Measurements from ENCODE around the gene AOC3. TPM values are rescaled to one million over a fixed set of nuclear protein-coding genes. Genes with fewer than 3 reads are reported as not detected.
"Not testable (repeated sequence)": the region's sequence is repeated elsewhere in the genome, so short reads cannot be mapped to it uniquely, and the experiment has no call there.

AOC3 gene
- total RNA-seq, 1 donor from 2014 or later, result 38.1 TPM

DNA sequence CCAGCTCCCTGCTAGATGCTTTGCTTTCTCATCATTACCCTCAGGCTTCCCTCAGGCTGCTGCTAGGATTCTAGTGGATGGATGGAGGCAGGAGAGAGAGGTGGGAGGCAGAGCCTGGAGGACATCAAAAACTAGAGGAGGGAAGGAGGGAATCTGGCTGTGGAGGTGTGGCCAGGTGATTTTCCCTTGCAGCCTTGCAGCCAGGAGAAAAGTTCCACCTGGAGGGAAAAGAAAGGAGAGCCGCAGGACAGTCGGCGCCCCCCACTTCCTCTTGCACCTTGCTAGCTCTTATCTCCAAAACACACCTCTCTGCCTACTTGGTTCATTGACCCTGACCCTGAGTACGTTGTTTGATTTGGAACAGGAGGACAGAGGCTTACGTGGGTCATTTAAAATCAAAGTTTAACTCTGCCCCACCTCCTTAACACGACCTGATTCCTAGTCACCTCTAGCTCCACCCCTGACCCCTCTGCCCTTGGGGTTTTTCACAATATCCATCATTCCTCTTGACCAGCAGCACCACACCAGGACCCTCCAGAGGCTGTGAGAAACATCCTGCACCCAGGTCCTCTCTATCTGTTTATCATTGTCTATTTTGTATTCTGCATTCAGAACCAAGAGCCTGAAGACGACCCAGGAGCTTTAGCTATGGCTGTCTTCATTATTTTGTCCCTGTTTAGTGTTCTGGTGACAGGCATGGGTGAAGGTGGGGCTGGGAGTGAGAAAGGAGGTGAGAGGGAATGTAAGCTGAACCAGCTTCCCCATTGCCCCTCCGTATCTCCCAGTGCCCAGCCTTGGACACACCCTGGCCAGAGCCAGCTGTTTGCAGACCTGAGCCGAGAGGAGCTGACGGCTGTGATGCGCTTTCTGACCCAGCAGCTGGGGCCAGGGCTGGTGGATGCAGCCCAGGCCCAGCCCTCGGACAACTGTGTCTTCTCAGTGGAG is 15.9 kb downstream of the AOC3 start:
- no peak for DNase-seq

DNA sequence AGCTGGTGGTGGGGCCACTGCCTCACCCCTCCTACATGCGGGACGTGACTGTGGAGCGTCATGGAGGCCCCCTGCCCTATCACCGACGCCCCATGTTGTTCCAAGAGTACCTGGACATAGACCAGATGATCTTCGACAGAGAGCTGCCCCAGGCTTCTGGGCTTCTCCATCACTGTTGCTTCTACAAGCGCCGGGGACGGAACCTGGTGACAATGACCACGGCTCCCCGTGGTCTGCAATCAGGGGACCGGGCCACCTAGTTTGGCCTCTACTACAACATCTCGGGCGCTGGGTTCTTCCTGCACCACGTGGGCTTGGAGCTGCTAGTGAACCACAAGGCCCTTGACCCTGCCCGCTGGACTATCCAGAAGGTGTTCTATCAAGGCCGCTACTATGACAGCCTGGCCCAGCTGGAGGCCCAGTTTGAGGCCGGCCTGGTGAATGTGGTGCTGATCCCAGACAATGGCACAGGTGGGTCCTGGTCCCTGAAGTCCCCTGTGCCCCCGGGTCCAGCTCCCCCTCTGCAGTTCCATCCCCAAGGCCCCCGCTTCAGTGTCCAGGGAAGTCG is 16.8 kb downstream of the AOC3 start:
- DNase-seq, result not testable (repeated sequence)

- no peak for DNase-seq
These were observed 17.3 kb downstream of the AOC3 start for GRCh38 chr17:42868338-42868737.

DNA sequence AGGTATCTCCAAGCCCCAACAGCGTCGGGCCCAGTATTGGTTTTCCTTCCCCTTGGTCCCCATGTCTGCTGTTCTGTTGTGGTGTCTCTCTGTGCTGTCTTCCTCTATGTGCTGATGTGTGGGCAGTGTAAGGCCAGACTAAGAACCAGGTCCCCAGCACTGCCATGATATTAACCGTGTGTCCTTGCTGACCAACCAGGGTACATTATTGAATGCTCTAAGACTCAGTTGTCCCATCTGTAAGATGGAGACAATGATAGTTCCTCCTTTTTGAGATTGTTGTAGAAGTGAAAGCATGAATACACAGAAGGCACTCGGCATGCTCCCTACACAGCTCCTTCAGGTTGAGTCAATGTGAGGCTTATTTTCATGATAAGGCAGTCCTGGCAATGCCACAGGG is 20.6 kb downstream of the AOC3 start:
- no peak for DNase-seq

- DNase-seq, result no peak
These were observed 21.4 kb downstream of the AOC3 start for GRCh38 chr17:42872251-42872965.

GRCh38 chr17:42873315-42873714 is 22.3 kb downstream of the AOC3 start:
- no peak for DNase-seq

DNA sequence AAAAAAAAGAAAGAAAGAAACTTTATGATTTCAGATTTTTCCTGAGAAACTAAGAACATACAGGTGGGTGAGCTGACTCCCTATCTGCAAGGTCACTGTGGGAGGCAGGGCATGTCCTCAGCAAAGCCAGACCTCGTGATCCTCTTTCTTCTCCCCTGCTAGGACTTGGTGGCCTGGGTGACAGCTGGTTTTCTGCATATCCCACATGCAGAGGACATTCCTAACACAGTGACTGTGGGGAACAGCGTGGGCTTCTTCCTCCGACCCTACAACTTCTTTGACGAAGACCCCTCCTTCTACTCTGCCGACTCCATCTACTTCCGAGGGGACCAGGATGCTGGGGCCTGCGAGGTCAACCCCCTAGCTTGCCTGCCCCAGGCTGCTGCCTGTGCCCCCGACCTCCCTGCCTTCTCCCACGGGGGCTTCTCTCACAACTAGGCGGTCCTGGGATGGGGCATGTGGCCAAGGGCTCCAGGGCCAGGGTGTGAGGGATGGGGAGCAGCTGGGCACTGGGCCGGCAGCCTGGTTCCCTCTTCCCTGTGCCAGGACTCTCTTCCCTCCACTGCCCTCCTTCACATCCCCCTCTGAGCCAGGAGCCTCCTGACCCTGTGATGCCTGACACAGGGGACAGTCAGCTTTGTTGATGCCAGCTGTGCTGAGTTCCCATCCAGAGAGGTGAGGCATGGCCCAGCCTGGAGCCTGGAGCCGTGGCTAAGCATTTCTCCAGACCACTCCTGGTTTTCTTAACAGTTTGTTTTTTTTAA is 23.1 kb downstream of the AOC3 start:
- DNase-seq, result not testable (repeated sequence)

- DNase-seq, result no peak
These were observed 26.0 kb downstream of the AOC3 start for GRCh38 chr17:42877037-42877436.

- no peak for DNase-seq
These were observed 27.3 kb downstream of the AOC3 start for GRCh38 chr17:42878123-42878880.

GRCh38 chr17:42878924-42879595 is 28.1 kb downstream of the AOC3 start:
- no peak for DNase-seq

DNA sequence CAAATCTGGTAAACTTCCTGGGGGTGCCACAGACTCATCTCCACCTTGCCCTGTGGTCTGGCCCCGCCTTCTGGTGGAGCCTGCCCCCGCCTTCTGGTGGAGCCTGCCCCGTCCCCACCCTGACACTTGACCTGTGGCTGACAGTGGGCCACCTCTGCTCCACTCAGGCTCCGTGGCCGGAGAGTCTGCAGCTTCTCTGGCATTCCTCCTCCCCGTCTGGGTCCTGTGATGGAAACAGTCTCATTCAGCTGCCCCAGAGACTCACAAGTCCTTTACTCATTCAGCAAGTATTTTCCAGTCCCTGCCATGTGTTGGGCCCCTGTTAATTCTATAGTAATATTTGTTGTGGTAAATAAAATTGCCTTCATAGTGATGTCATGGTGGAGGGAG is 28.6 kb downstream of the AOC3 start:
- no peak for DNase-seq

DNA sequence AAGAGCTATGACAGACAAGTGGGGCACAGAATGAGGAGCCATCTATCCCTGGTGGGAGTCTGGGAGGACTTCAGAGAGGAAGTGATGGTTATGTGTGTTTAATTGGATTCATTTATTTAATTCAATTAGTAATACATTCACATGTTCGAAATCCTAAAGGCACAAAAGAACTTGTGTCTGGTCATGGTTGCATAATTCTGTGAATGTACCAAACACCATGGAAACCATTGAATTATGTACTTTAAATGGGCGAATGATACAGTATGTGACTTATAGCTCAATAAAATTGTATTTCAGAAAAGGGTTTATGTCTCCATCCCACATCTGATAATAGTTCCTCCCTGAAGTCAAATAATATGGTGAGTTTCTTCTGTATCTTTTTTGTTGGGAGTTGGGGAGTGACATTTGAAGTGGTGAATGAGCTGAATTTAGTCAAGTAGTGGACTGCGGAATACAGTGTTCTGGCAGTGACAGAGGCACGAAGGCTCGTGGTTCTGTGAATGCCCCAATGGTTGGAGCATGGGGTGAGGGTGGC is 29.8 kb downstream of the AOC3 start:
- no peak for DNase-seq

DNA sequence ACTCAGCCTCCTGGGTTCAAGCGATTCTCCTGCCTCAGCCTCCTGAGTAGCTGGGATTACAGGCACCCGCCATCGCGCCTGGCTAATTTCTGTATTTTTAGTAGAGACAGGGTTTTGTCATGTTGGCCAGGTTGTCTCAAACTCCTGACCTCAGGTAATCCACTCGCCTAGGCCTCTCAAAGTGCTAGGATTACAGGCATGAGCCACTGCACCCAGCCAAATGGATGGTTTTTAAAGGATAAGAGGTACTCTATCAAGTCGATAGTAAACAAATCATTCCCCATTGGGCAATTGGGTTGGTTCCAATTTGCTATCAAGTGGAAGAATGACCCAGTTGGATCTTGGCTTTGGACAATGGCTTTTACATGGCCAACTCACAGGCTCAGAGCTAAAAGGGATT is 30.7 kb downstream of the AOC3 start:
- not testable (repeated sequence) for DNase-seq

DNA sequence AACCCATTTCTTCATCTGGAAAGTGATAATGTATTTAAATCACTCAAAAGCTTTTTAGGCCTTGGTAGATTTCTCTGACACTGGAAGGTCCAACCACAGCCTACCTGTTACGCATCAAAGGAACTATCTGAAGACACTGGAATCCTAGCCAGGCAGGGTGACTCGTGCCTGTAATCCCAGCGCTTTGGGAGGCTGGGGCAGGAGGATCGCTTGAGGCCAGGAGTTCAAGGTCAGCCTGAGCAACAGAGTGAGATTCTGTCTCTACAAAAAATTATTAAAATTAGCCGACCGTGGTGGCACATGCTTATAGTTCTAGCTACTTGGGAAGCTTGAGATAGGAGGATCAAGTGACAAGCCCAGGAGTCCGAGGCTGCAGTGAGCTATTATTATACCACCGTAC is 31.2 kb downstream of the AOC3 start:
- DNase-seq, result no peak

DNA sequence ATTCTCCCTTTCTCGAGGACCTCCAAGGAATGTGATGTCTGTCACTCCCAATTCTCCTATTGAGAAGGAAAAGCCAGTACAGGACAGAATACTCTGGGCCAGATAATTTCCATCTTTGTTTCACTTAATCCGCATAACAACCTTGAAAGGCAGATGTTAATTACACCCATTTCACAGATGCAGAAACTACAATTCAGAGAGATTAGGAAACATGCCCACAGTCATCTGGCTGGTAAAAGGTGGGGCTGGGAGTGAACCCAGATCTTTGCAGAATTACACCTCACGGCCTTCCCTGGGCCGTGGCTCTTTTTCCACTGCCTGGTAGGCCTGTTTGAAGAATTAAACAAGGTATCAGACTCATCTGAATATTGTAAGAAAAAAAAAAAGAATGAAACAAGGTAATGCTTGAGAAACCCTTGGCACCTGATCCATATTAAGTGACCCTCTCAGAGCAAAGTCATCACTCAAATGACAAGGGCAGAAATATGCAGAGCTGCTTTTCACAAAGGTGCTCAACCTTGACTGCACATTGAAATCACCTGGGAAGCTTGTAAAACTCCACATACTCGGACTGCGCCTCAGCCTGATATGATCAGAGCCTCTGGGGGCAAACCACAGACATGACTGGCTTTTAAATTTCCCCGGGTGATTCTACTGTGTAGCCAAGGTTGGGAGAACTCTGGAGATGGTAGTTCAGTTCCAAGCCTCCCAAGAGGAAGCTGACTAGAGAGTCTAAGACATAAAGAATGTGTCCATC is 33.0 kb downstream of the AOC3 start:
- no peak for DNase-seq

DNA sequence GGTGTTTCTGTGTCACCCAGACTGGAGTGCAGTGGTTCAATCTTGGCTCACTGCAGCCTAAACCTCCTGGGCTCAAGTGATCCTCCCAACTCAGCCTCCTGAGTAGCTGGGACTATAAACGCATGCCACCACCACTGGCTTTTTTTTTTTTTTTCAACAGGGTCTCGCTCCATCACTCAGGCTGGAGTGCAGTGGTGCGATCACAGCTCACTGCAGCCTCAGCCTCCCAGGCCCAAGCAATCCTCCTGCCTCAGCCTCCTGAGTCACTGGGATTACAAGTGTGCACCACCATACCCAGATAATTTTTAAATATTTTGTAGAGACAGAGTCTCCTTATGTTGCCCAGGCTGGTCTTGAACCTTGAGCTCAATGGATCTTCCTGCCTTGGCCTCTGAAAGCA is 34.8 kb downstream of the AOC3 start:
- not testable (repeated sequence) for DNase-seq

DNA sequence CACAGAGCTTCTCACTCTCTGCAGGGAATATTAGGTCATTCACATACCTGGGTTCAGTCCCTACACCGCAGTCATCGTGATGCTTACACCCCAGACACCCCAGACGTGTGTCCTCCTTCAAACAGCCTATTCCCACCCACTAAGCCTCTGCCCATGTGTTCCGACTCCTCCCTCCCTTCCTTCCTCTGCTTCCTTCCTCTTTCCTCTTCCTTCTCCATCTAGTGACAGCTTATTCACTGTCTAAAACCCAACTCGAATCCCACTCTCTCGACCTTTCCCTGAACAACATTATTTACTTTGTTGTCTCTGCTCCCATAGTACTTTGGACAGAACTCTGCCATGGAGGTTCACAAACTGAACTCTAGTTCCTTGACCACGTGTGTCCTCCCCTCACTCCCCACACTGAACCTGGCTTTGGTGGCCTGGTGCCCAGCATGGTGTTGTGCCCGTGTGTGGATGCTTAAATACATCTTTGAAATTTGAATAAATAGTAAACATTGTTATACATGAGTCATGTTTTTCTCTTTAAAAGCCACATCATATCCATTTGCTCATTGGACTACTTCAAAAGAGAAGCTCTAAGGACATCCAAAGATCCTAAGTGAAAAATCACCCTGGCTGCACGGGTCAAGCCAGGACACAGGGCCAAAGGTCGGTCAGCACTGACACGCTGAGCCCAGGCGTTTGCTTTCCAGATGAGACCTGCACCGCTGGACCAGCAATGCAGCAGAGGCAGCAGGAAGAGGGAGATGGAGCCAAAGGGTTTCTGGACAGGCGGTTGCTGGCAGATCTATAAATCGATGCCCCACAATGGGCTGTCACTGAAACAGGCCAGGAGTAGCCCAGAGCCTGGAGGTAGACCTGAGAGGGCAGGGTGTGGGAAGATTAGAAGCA is 35.5 kb downstream of the AOC3 start:
- DNase-seq, result no peak

DNA sequence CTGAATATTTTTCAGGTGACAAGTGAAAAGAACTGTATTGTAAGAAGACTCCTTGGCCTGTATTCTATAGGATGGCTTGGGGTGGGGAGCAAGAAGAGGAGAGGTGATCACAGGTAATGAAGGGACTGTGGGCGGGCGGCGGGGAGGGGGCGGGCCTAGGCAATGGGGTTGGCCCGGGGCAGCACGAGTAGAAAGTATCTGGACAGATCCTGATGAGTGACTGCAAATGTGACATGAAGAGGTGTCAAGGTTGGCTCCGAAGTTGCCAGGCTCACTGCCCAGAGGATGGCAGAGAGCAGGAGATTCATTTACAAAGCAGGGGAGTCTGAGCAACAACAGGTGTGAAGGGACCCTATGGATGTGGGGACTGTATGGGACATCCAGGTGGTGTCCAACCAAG is 38.8 kb downstream of the AOC3 start:
- no peak for DNase-seq

Data from skin of body (tissue), 2 donors.